ENCODE results near the gene CDC42EP1.

GRCh38 chr22:37529652-37530345 is 30.5 kb upstream of the CDC42EP1 start:
- no peak for TF ChIP-seq POLR2A (IDR thresholded peaks at IDR 0.05; ENCODE audit: low read depth, low read length)
- TF ChIP-seq TAF1 (IDR thresholded peaks at IDR 0.05; ENCODE audit: borderline replicate concordance, low read depth, low read length): no peak
- no peak for TF ChIP-seq POLR2AphosphoS5 (IDR thresholded peaks at IDR 0.05; ENCODE audit: low read depth, low read length)
